Ecto neural progenitor cell (in vitro differentiated cells): Measurements from ENCODE around the gene RNF20.
"Not testable (repeated sequence)": the region's sequence is repeated elsewhere in the genome, so short reads cannot be mapped to it uniquely, and the experiment has no call there.

ENCODE experiments used
- DNase-seq: peaks from one replicate; pipeline ENCODE4 v3.0.0-alpha.2; 2018; ENCODE audit warnings: low spot score

Gene RNF20

DNA sequence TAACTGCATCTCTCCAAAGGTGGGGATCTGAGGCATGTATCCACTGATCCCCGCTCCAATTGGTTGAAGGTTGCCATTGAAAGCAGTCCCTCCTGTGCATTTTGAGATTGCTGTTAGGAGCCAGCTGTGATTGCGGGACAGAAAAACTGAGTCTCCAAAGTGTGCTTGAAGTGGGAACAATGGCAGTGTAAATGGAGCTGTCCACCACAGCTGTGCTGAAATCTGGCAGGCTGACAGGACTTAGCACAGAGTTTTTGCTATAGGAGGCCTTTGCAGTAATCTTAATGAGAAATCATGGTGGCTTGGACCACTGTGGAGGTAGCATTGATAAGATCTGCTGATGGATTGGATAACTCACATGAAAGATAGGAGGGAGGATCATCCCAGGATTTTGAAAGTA is 3.3 kb downstream of the RNF20 start:
- DNase-seq = peak; percentile 55

DNA sequence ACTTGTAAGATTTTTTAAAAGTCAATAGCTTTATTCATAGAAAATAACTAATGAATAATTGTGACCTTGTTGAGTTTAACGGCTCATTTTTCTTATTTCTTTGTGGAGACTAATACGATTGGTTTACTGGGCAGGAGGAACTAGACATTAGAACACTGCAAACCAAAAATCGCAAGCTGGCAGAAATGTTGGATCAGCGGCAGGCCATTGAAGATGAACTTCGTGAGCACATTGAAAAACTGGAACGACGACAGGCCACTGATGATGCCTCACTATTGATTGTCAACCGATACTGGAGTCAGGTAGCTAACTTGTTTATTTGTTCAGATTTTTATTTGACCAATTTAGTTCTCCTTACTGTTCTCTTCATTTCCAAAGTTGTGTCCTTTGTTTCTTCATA is 6.4 kb downstream of the RNF20 start:
- DNase-seq = no peak

GRCh38 chr9:101543098-101543735 is 9.6 kb downstream of the RNF20 start:
- DNase-seq = no peak

GRCh38 chr9:101549472-101550098 is 15.9 kb downstream of the RNF20 start:
- DNase-seq = not testable (repeated sequence)

GRCh38 chr9:101561740-101562139 is 28.1 kb downstream of the RNF20 start:
- no peak for DNase-seq

GRCh38 chr9:101562966-101563365 is 29.3 kb downstream of the RNF20 start:
- DNase-seq = no peak

GRCh38 chr9:101564252-101564651 is 30.6 kb downstream of the RNF20 start:
- DNase-seq = no peak

- no peak for DNase-seq
These were observed 33.5 kb downstream of the RNF20 start for GRCh38 chr9:101566904-101567724.

GRCh38 chr9:101567725-101568350 is 34.2 kb downstream of the RNF20 start:
- no peak for DNase-seq

DNA sequence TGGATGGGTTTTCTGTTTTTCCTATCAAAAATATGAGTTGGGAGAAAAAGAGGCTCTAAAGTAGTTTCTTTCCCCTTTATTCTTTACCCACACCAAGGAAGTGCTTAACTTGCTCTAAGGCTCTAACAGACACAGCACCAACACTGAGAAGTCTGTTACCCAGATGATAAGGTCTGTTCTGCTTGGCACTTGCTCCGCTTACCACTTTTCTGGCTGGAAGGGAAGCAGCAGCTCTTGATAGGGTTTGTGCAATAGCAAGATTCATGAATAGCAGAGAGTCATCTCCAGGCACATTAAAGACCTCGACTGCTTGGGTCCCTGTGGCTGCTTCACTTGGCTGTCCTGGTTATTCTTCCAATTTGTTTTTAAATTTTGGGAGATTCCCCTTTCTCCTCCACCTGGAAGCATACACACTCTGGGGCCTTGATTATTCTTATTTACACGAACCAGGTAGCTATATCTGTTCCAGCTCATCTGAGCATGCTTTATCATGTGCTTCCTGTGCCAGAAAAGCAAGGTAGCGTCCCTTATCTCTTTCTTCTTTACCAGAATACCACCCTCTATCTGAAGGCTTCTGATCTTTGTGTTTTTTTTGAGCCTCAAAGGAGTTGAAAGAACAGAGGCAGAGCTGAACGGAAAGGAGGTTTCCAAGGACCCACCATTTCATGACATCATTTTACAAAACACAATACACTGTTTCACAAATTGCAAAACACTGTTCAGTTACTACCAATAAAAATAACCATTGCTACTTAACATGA is 36.3 kb downstream of the RNF20 start:
- DNase-seq = no peak

DNA sequence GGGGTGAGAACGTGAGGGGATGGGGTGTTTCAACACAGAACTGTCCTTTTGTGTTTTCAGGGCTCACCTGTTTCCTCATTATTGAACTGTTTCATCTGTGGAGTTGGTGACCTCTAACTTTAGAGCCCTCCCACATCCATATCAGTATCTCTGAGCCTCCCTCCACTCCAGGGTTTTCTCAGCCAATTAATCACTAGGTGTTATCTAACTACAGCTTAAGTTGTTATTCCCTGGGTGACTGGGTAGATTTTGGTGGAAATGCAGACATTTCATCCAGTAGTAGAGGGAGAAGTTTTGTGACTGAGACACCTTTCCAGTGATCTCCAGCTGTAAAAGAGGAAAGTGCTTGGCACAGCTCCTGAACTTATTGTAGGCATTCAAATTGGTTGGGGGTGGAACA is 37.5 kb downstream of the RNF20 start:
- no peak for DNase-seq

DNA sequence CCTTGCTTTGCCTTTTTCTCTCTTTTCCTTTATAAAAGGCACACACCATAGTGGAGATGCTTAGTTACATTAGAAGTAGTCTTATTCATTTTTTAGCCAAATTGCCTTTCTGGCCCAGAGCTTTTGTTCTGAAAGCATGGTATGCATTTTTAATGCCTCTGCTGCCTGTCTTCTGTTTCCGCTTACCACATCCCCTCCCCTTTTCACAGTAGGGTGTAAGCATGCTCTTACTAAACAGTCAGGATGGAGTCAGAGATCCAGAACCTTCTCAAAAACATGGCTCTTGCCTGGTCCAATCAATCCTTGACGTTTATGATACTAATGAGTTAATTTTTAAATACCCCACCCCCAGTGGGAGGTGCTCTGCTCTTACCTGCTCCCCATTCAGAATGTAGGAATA is 38.7 kb downstream of the RNF20 start:
- DNase-seq = no peak

- DNase-seq = no peak
These were observed 41.2 kb downstream of the RNF20 start for GRCh38 chr9:101574731-101575333.

DNA sequence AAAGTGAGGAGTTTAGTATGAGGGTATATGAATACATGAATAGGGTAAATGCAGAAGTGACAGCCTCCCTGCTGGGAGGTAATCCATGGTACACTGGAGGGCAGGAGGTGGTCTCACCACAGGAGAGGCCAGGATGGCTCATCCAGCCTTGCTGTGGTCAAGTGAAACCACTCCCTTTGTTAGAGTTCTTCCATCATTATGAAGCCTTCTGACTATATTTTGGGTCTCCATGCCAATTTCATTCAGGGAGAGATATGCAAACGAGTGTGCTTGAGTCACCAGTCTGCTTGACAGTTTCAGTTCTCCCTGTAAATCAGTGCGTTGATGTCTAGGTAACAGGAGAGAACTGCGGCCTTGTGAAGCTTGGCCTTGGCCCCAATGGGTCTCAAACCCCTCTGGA is 44.7 kb downstream of the RNF20 start:
- DNase-seq = no peak

DNA sequence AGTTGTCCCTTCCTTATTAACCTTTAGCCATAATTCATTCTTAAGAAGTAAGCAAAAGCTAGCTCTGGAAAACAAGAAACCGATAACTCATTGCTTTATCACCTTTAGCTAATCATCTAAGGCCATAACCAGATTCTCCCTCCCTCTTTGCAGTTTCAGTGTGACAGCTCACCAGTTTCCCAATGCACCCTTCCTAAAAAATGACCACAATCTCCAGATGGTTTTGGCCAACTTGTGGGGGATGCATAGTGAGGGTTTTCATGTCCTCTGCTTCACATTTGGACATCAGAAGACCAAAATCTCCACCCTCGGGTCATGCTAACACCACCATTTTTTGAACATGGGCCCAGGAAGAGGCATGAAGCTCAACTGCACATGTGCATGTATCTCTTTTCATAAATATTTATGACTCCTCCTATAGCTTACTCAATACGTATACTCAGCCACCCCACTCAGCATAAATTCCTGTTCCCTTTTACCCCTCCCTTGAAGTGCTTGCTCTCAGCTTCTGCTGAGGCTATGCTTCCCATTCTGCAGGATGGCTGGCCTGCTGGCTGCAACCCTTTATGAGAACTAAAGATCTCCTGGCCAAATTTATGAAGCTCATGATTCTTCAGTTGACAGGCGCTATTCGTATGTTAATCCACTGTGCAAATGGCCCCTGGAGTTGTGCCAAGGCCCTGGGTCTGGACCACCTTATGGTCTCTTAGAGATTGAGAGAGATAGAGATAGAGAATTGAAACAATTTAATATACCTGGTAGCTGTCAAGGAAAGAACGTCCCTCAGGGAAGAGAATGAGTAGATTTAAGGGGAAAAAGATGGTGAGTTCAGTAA is 46.3 kb downstream of the RNF20 start:
- DNase-seq = no peak

GRCh38 chr9:101582553-101582952 is 48.9 kb downstream of the RNF20 start:
- no peak for DNase-seq

- no peak for DNase-seq
These were observed 52.1 kb downstream of the RNF20 start for GRCh38 chr9:101585740-101586139.

DNA sequence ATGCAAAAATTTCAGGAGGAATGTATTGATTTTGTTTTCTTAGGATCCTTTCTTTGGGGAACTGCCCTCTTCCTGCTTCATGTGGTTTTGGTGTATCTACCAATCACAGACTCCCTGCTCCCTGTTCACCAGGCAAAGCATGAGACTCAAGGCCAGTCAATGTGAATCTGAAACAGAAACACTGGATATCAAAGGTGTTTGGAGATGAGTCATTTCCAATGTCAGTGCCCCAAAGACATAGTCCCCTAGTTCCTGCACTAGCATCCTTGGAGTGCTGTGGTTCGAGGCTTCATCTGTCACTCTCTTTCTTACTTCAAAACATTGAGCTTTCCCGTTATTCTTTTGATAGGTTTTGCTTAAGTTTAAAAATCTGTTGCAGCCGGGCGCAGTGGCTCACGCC is 53.0 kb downstream of the RNF20 start:
- DNase-seq = no peak

DNA sequence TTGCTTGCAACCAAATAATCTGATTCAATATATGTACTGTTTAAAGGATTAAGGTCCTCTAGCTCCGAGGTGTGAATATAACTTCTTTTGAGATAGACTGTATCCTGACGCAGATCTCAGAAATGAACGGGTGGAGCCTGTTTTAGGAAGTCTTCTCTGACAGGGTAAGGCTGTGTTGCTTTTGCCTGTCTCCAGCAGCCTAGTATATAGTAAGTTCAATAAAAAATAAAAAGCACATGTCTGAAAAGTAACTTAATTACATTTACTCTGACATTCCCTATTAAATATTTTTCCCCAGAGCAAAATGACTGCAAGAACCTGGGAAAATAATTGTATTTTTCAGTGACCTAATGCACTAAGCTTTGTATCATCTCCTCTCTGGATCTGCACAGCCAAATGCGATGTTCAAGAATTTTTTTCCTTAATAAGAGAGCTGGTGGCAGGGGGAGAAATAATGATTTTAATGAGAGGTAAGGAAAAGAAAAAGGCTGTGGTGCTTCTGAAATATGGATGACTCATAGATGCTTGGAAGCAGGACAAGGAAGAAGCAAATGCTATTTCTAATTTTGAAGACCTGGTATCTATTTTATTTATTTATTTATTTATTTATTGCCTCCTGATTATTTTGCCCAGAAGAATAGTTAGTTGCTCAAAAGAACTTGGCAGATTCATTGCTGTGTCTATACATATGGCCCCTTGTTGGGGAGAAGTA is 53.8 kb downstream of the RNF20 start:
- no peak for DNase-seq

GRCh38 chr9:101590074-101590473 is 56.4 kb downstream of the RNF20 start:
- DNase-seq = not testable (repeated sequence)
